ENCODE results near the gene KRT13.

GRCh38 chr17:41527063-41528023 lies 21.9 kb upstream of the KRT13 start:
- TF ChIP-seq CTCF (IDR thresholded peaks at IDR 0.05; ENCODE audit: poor library complexity, severe bottlenecking): no peak
- TF ChIP-seq REST (IDR thresholded peaks at IDR 0.05; ENCODE audit: borderline replicate concordance): no peak
- TF ChIP-seq POLR2AphosphoS5 (IDR thresholded peaks at IDR 0.05): no peak
- no peak for TF ChIP-seq EP300 (conservative IDR thresholded peaks at IDR 0.05; ENCODE audit: poor library complexity, severe bottlenecking)
- peak; percentile 77 for TF ChIP-seq EZH2 (IDR thresholded peaks at IDR 0.05; ENCODE audit: borderline replicate concordance, insufficient read depth, low read length, poor library complexity, severe bottlenecking)

Measured in neural cell (in vitro differentiated cells).